Dendritic cell treated with granulocyte-macrophage colony-stimulating factor and Interleukin-4, amounts not matched to agents 40 ng/mL and 50 ng/mL, for 4 days (primary cell): Measurements from ENCODE around the gene OSBPL2.

Experiments
- H3K27ac Mint-ChIP-seq: one replicate; pipeline ENCODE4 v1.8.0; 2022; ENCODE audit warnings: mild to moderate bottlenecking, mixed read lengths
- H3K27me3 Mint-ChIP-seq: one replicate; pipeline ENCODE4 v1.8.0; 2022; ENCODE audit warnings: mild to moderate bottlenecking, mixed read lengths
- H3K36me3 Mint-ChIP-seq: one replicate; pipeline ENCODE4 v1.8.0; 2022; ENCODE audit warnings: low read depth, mixed read lengths
- H3K4me1 Mint-ChIP-seq: one replicate; pipeline ENCODE4 v1.8.0; 2022; ENCODE audit warnings: low read depth, mixed read lengths
- H3K4me3 Mint-ChIP-seq: one replicate; pipeline ENCODE4 v1.8.0; 2022; ENCODE audit warnings: mild to moderate bottlenecking, moderate library complexity, mixed read lengths
- H3K9me3 Mint-ChIP-seq: one replicate; pipeline ENCODE4 v1.8.0; 2022; ENCODE audit warnings: mixed read lengths
- intact Hi-C: fragments of 100-400 bp; cut with micrococcal nuclease; formaldehyde crosslinking; loops from one replicate; pipeline ENCODE4 v1.15.0; 2022

The OSBPL2 gene

DNA sequence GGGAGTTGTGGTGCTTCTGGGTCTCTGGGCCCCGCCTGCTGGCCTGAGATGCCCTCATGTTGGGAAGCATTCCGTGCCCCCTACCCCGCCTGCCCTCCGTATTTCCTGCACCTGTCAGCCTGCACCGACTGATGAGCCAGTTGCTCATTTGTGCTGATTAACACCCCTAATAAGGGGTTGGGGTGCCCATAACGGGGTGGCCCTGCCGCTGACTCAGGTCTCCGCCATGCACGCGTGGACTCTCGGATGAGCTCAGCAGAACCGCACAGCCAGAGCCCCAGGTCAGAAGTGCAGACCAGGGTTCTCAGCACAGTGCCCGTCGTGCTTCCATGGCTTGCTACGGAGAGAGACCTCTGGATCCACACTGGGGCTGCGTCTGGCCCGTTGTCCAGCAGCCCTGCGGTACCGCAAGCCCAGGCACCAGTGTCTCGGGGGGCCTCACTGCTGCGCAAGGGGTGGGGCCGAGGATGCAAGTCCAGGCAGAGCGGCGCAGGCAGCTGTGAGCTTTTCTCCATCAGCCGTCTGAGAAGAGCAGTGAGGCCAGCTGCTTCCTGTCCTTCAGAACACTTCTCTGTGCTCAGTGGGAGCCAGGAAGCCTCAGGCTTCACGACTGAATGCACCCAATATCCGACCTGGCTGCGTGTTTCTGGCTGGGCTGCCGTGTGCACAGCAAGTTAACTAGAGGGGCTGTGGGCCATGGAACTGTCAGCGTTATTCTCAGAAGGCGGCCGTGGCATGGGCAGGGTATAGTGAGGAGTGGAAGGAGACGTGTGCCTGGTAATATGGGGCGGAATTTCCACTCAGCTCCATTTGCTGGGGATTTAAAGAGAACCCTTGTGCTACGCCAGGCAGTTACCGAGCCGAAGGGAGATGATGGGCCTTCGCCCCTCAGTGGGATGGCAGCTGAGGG is 36.9 kb upstream of the OSBPL2 start:
- Mint-ChIP-seq H3K4me1 (no peaks in the 10 kb centered on the region), H3K27me3 (no peaks in the 10 kb centered on the region), H3K27ac (no peak overlapping the region), H3K4me3 (no peak overlapping the region), H3K9me3 (no peaks in the 10 kb centered on the region), H3K36me3 (peaks cover 93% of the 10 kb centered on the region)
- intact Hi-C loops, result no loop called here

DNA sequence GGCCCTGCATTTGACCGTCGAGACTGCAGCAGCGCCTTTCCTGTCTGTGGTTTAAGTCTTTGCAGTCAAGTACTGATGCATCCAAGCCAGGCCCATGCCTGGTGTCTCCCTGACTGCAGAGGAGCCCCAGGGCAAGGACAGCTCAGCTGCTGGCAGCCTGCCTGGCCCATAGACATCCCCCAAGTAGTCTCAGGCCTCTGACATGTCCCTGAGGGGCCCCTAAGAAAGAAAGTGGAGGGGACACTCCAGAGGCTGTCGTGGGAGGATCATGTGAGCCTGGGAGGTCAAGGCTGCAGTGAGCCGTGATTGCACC is 36.3 kb upstream of the OSBPL2 start:
- H3K4me3 Mint-ChIP-seq, result no peak overlapping the region
- no peak overlapping the region for H3K27ac Mint-ChIP-seq
- no peaks in the 10 kb centered on the region for H3K4me1 Mint-ChIP-seq
- peaks cover 90% of the 10 kb centered on the region for H3K36me3 Mint-ChIP-seq
- no peaks in the 10 kb centered on the region for H3K27me3 Mint-ChIP-seq
- intact Hi-C loops, result no loop called here
- H3K9me3 Mint-ChIP-seq, result no peaks in the 10 kb centered on the region

DNA sequence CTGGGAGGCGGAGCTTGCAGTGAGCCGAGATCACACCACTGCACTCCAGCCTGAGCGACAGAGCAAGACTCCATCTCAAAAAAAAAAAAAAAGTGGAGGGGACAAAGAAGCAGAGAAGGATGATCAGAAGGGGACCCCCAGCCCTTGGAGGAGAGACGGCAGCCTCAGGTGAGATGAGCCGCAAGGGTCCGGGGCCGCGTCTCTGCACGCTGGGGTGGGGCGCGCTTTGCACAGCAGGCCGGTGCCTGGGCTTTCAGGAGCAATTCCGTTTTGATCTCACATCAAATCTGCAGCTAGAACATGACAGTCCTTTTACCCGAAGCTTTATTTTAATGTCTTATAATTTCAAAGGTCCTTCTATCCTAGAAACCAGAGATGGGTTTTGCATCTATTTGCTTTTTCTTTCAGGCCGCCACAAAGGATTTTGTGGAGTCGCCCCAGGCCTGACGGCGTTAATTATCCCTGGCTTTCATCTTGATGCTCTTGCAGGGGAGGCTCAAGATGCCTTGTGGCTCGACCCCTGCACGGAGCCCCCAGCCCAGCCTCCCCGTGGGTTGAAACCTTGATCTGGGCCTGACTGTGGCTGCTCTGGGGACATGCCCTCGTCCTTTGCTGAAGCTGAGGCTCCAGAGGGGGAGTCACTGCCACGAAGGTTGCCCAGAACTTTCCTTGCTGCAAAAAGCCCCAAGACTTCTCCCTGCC is 35.5 kb upstream of the OSBPL2 start:
- Mint-ChIP-seq H3K9me3 (no peaks in the 10 kb centered on the region), H3K27ac (no peak overlapping the region), H3K4me3 (no peak overlapping the region), H3K27me3 (no peaks in the 10 kb centered on the region), H3K36me3 (peaks cover 82% of the 10 kb centered on the region), H3K4me1 (no peaks in the 10 kb centered on the region)
- intact Hi-C loops, result no loop called here

DNA sequence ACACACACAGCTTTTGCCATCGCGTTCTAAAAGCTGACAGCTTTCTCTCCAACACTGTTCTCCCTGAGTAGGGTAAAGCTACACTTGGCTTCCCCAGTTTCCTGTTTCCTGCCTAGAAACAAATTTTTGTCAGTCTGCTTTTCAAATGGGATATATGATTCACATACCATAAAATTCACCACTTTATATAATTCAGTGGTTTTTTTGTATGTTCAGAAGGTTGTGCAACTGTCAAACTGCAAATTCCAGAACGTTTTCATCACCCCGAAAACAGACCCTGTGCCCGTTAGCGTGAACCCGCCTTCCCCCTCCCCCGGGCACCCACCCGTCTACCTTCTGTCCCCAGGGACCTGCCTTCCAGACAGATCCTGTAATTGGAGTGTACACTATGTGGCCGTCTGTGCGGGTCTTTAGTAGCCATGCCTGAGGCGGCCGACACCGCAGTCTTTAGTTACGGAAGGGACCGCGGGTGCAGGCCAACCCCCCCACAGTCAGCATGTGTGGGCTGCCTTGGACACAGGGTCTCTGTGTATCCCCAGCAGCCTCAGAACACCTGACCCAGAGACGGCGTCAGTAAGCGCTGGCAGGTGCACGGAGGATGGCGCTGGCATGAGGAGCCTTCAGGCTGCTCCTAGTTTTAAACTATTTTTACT is 34.8 kb upstream of the OSBPL2 start:
- intact Hi-C loops, result no loop called here
- H3K4me1 Mint-ChIP-seq, result no peaks in the 10 kb centered on the region
- no peak overlapping the region for H3K4me3 Mint-ChIP-seq
- H3K27me3 Mint-ChIP-seq, result no peaks in the 10 kb centered on the region
- no peaks in the 10 kb centered on the region for H3K9me3 Mint-ChIP-seq
- H3K36me3 Mint-ChIP-seq, result peaks cover 75% of the 10 kb centered on the region
- no peak overlapping the region for H3K27ac Mint-ChIP-seq

DNA sequence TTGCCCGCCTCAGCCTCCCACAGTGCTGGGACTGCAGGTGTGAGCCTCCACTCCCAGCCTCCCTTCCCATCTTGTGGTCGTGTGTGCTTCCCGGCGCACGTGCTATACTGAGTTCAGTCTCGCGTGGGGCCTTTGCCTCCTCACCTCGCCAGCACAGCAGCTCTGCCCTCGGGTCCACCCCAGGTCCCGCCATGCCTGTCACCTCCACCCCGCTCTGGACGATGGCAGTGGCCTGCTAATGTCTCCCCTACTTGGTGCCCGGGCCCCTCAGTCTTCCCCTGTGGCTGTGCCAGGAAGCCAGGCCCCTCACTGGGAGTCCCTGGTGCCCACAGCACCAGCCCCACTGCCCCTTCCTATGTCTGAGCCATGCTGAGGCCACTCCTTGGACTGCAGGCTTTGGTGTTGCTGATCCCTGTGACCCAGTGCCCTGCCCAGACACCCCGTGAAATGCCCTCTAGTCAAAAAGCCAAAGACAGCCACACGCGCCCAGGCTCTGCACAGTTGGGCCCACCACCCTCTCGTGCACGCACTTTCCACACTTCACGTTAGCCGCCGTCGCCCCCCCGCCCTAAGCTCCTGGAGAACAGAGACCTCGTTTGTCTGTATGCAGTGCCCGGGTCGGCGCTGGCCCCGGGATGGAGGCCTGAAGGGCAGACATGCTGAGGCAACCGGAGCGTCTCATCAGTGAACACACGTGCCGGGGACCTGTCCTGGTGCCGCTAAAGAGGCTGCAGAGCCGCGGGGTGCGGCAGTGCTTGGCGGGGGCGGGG is 32.5 kb upstream of the OSBPL2 start:
- no peaks in the 10 kb centered on the region for H3K4me1 Mint-ChIP-seq
- H3K4me3 Mint-ChIP-seq, result no peak overlapping the region
- intact Hi-C loops, result no loop called here
- H3K27me3 Mint-ChIP-seq, result peaks cover 8% of the 10 kb centered on the region
- no peak overlapping the region for H3K27ac Mint-ChIP-seq
- peaks cover 52% of the 10 kb centered on the region for H3K36me3 Mint-ChIP-seq
- H3K9me3 Mint-ChIP-seq, result no peaks in the 10 kb centered on the region

DNA sequence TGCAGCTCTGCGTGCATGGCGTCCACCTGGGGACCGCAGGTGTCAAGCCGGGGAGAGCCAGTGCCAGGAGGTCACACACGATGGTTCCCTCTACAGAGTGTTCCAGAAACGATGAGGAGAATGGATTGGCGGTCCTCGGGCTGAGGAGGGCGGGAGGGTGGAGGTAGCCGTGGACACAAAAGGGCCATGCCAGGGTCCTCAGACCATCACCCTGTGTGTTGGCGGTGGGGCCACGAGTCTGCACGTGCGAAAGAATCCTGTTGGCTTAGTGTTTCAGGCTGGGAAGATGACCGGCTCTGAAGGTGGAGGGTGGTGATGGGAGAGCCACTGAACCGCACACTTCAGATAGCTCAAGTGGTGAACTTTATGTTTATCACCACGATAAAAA is 31.9 kb upstream of the OSBPL2 start:
- H3K36me3 Mint-ChIP-seq, result peaks cover 46% of the 10 kb centered on the region
- H3K4me1 Mint-ChIP-seq, result no peaks in the 10 kb centered on the region
- no peak overlapping the region for H3K27ac Mint-ChIP-seq
- H3K4me3 Mint-ChIP-seq, result no peak overlapping the region
- intact Hi-C loops, result no loop called here
- no peaks in the 10 kb centered on the region for H3K9me3 Mint-ChIP-seq
- peaks cover 8% of the 10 kb centered on the region for H3K27me3 Mint-ChIP-seq

DNA sequence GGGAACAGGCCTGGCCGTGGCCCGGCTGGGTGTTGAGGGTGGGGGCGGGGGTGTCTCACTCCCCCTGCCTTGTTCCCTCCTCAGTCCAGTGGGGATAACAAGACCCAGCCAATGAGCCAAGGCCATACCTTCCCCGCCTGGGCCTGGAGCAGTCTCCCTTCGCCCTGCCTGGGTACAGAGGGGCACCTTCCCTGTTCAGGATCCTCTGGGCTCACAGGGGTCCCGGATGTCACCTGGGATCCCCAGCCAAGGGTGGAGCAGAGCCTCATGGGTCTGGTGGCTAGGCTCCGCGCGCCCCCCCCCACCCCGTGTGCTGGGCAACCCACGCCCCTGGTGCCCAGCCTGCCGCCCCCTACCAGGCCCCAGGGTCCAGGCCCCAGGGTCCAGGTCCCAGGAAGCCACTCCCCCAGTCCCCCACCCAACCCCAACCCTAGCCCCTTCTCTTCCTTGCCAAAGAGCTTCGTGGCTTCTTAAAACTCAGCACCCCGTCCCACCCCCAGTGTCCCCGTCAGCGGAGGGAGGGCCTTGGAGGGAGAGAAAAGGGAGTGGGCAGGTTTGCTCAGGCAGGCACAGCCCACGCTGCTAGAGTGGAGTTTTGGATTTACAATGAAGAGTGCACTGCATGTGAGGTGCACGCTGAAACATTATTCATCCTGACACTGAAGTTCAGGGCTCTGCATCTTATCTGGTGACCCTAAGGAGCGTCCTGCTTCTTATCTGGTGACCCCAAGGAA is 30.1 kb upstream of the OSBPL2 start:
- Mint-ChIP-seq H3K9me3 (no peaks in the 10 kb centered on the region), H3K4me1 (no peaks in the 10 kb centered on the region), H3K27me3 (peaks cover 16% of the 10 kb centered on the region), H3K27ac (no peak overlapping the region), H3K4me3 (no peak overlapping the region), H3K36me3 (peaks cover 28% of the 10 kb centered on the region)
- intact Hi-C loops, result no loop called here

DNA sequence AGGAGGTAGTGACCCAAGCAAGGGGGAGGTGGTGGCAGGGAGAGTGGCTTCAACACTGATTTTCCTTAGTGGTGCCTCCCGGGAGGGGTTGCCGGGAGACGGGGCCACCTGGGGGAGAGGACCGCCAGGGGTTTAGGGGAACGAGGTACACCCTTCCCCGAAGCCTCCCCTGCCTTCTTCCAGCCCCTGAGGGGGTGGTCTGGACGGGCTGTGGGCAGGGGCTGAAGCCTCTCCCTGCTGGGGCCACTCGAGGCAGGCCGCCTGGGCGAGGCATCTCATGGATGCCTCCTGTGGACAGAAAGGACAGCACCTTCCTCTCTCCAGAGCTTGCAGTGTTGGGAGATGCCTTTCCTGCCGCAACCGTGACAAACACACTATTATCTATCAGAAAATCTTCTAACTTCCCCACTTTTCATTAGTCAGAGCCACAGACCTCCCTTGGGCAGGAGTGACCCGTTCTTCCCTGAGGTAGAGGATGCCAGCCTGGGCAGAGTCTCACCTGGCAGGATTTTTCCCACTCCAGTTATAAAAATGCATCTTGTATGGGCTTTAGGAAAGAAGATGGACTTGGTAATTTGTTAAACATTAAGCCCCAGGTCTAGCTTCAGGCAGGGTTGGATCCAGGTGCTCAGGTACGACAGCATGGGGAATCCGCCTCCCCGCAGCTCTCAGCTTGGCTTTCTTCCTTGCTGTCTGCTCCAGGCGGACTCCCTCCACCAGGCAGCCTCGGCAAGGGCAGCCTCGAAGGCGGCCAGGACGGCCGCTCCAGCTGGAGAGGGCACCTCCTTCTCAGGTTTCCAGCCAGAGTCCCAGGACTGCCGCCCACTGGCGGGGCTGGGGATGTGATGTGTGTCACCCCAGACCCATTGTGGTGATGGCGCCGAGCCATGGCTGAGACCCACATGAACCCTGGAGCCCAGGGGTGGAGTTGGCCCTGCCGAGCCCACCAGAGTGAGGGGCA is 29.2 kb upstream of the OSBPL2 start:
- Mint-ChIP-seq H3K4me1 (no peaks in the 10 kb centered on the region), H3K27ac (no peak overlapping the region), H3K4me3 (no peak overlapping the region), H3K9me3 (no peaks in the 10 kb centered on the region), H3K36me3 (peaks cover 19% of the 10 kb centered on the region), H3K27me3 (peaks cover 16% of the 10 kb centered on the region)
- intact Hi-C loops, result no loop called here

DNA sequence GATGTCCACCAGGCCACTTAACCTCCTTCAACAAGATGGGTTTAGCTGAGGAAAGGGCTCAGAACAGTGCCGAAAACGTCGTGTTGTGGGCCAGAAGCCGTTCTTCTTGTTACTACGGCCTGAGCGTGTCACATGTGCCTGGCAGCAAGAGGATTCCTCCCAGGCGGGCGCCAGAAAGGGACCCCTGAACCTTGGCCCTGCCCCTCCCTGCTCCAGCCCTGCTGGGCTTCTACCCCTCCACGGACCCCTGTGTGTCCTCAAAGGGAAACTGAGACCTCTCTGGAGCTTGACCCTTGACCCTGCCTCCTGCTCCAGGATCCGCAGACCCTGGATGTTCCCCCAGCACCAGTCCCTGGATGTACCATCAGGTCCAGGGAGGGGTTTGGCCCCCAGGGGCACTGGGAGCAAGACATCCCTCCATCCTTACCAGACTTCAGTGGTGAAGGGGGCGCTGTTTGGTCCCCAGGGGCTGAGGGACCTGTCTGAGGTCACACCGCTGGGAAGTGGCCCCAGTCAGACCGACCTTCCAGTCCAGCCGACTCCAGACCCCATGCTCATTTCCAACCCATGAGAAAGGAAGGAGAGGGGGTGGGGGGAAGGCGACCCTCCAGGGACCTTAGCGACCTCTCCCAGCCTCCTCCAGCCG is 28.3 kb upstream of the OSBPL2 start:
- H3K9me3 Mint-ChIP-seq, result no peaks in the 10 kb centered on the region
- H3K4me3 Mint-ChIP-seq, result no peak overlapping the region
- H3K27ac Mint-ChIP-seq, result no peak overlapping the region
- H3K27me3 Mint-ChIP-seq, result peaks cover 23% of the 10 kb centered on the region
- peaks cover 14% of the 10 kb centered on the region for H3K36me3 Mint-ChIP-seq
- no peaks in the 10 kb centered on the region for H3K4me1 Mint-ChIP-seq
- intact Hi-C loops, result no loop called here

DNA sequence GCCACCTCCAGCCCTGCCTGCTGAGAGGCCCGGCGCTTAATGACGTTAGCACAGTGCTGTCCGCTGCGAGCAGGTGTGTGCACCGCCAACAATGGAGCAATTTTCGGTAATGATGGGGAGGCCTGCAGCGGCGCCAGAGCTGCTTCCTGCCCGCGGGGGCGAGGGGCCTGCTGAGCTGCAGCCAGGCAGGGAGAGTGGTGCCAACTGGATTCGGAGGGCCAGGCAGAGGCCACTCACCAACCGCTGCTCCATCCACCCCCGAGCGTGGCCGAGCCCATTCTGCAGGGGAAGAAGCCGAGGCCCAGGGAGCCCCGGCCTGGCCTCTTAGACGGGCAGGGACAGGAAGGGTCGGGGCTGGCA is 27.8 kb upstream of the OSBPL2 start:
- Mint-ChIP-seq H3K36me3 (peaks cover 9% of the 10 kb centered on the region), H3K27me3 (peaks cover 25% of the 10 kb centered on the region), H3K9me3 (no peaks in the 10 kb centered on the region), H3K4me1 (no peaks in the 10 kb centered on the region), H3K27ac (no peak overlapping the region), H3K4me3 (no peak overlapping the region)
- intact Hi-C loops, result no loop called here

DNA sequence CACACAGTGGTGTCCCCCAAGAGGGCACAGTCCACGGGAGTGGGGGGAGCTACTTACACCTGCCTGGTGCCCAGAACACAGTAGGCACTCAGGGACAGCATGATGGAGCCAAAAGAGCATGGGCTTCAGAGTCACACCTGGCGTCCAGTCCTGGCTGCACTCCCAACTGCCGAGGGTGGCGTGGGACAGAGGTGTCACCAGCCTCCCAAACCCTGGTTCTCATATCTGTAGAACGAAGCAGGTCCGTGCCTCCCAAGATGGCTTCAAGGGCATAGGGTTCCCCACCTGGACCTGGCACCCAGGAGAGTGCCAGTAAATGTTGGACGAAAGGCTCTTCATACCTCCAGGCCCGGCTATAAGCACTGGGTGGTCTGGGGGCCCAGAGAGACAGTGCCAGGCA is 27.1 kb upstream of the OSBPL2 start:
- H3K9me3 Mint-ChIP-seq, result no peaks in the 10 kb centered on the region
- H3K4me3 Mint-ChIP-seq, result no peak overlapping the region
- no peaks in the 10 kb centered on the region for H3K4me1 Mint-ChIP-seq
- H3K27me3 Mint-ChIP-seq, result peaks cover 30% of the 10 kb centered on the region
- intact Hi-C loops, result no loop called here
- no peak overlapping the region for H3K27ac Mint-ChIP-seq
- H3K36me3 Mint-ChIP-seq, result peaks cover 2% of the 10 kb centered on the region

DNA sequence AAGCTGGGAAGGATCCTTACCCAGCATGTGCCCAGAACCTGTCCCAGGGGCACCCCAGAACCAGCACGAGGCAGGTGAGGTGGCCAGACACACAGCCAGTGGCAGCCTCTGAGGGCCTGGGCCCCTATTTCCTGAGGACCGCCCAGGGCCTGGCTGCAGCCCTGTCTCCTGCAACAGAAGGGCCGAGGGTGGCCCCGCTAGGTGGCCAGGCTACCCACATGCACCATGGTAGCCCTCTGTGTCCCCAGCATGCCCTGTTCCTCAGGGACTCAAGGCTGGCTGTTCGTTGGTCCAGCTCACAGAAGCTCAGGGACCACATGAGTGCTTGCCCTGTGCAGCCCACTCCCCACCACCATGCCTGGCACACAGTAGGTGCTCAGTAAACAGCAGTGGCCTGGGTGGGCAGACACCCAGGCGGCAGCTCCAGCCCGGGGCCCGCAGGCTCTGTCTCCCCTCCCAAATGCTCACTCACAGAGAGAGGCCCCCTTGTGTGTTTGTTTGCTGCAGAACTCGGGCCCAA is 26.5 kb upstream of the OSBPL2 start:
- H3K4me1 Mint-ChIP-seq, result no peaks in the 10 kb centered on the region
- H3K4me3 Mint-ChIP-seq, result no peak overlapping the region
- H3K9me3 Mint-ChIP-seq, result no peaks in the 10 kb centered on the region
- no peaks in the 10 kb centered on the region for H3K36me3 Mint-ChIP-seq
- H3K27me3 Mint-ChIP-seq, result peaks cover 30% of the 10 kb centered on the region
- intact Hi-C loops, result no loop called here
- H3K27ac Mint-ChIP-seq, result no peak overlapping the region
